IMR-90 (cell line): Measurements from ENCODE around the gene KCNQ5. TPM values are rescaled to one million over a fixed set of nuclear protein-coding genes. Genes with fewer than 3 reads are reported as not detected.

Source experiments
- ATAC-seq: fragments of 200-7000 bp; cut with Tn5 transposase; 2 replicates; pipeline ENCODE4 v1.9.1; 2020; ENCODE audit warnings: low read depth, mild to moderate bottlenecking, moderate library complexity
- BruUV-seq: library from RNA; stranded (reverse); fragments of 400-500 nt; replicated peaks from 2 replicates; lab custom pipeline; 2021; lab: Mats Ljungman, UMichigan
- CTCF ChIA-PET: fragments of 300-600 bp; formaldehyde crosslinking; extraction: SDS; loops from one replicate; lab custom pipeline; 2021; ENCODE audit warnings: antibody characterized with exemption; lab: Yijun Ruan, JAX
- POLR2A ChIA-PET: fragments of 300-600 bp; sonication (Branson Sonifier 250); formaldehyde crosslinking; loops from one replicate; lab custom pipeline; 2022; ENCODE audit warnings: antibody characterized with exemption; ENCODE audit not compliant: unreplicated experiment; lab: Charles Lee
- DNase-seq: peaks from one replicate; pipeline ENCODE4 v3.0.0; 2013
- H2AFZ ChIP-seq: replicated peaks from 2 replicates; pipeline ENCODE3; 2013; ENCODE audit warnings: low read length, mild to moderate bottlenecking; ENCODE audit not compliant: poor library complexity
- H2AK5ac ChIP-seq: 2 replicates; pipeline ENCODE4 v1.6.1; 2013; ENCODE audit warnings: low read depth, low read length, inconsistent platforms
- H2AK9ac ChIP-seq: replicated peaks from 2 replicates; pipeline ENCODE3; 2013; ENCODE audit warnings: mild to moderate bottlenecking, low read depth, low read length, moderate library complexity; ENCODE audit not compliant: poor library complexity
- H2BK120ac ChIP-seq: 2 replicates; pipeline ENCODE4 v1.6.1; 2013; ENCODE audit warnings: low read depth, low read length, inconsistent platforms
- H2BK15ac ChIP-seq: 3 replicates; pipeline ENCODE4 v1.6.1; 2013; ENCODE audit warnings: low read depth, low read length, inconsistent platforms
- H2BK20ac ChIP-seq: 2 replicates; pipeline ENCODE4 v1.6.1; 2013; ENCODE audit warnings: low read depth, mild to moderate bottlenecking, inconsistent platforms, low read length, moderate library complexity
- H2BK5ac ChIP-seq: 2 replicates; pipeline ENCODE4 v1.6.1; 2013; ENCODE audit warnings: mild to moderate bottlenecking, low read depth, low read length, inconsistent platforms; ENCODE audit not compliant: poor library complexity, severe bottlenecking
- H3K14ac ChIP-seq: replicated peaks from 2 replicates; pipeline ENCODE4 v1.6.1; 2013; ENCODE audit warnings: low read depth, low read length, inconsistent platforms
- H3K18ac ChIP-seq: 2 replicates; pipeline ENCODE4 v1.6.1; 2013; ENCODE audit warnings: low read depth, low read length, control low read depth
- H3K23ac ChIP-seq: 2 replicates; pipeline ENCODE4 v1.6.1; 2013; ENCODE audit warnings: low read depth, low read length, inconsistent platforms
- H3K27ac ChIP-seq: 2 replicates; pipeline ENCODE4 v1.5.1; 2013; ENCODE audit warnings: mild to moderate bottlenecking, control low read depth, low read length; ENCODE audit not compliant: insufficient read depth
- H3K27me3 ChIP-seq: 2 replicates; pipeline ENCODE4 v1.6.1; 2013; ENCODE audit warnings: low read length; ENCODE audit not compliant: control insufficient read depth, insufficient read depth
- H3K36me3 ChIP-seq: 2 replicates; pipeline ENCODE4 v1.6.1; 2013; ENCODE audit warnings: low read length, mixed read lengths; ENCODE audit not compliant: control insufficient read depth, insufficient read depth
- H3K4ac ChIP-seq: 2 replicates; pipeline ENCODE4 v1.6.1; 2013; ENCODE audit warnings: low read depth, low read length, inconsistent platforms
- H3K4me1 ChIP-seq: 2 replicates; pipeline ENCODE4 v1.6.1; 2013; ENCODE audit warnings: low read length, mixed read lengths; ENCODE audit not compliant: control insufficient read depth, insufficient read depth
- H3K4me2 ChIP-seq: 2 replicates; pipeline ENCODE4 v1.6.1; 2013; ENCODE audit warnings: low read depth, mild to moderate bottlenecking, control low read depth, low read length, moderate library complexity
- H3K4me3 ChIP-seq: 2 replicates; pipeline ENCODE4 v1.5.1; 2013; ENCODE audit warnings: low read depth, mild to moderate bottlenecking, control low read depth, low read length, moderate library complexity; ENCODE audit not compliant: insufficient read depth
- H3K56ac ChIP-seq: 2 replicates; pipeline ENCODE4 v1.6.1; 2013; ENCODE audit warnings: low read length, inconsistent platforms; ENCODE audit not compliant: insufficient read depth; ENCODE audit errors: extremely low read depth
- H3K79me1 ChIP-seq, 2 experiments: 2 replicates each; pipeline ENCODE4 v1.6.1; 2013; ENCODE audit warnings: low read length in 2 of 2, inconsistent platforms in 1 of 2, low read depth in 1 of 2
- H3K9ac ChIP-seq: 2 replicates; pipeline ENCODE4 v1.6.1; 2013; ENCODE audit warnings: low read depth, low read length, control low read depth
- H3K9me1 ChIP-seq: 2 replicates; pipeline ENCODE4 v1.6.1; 2013; ENCODE audit warnings: low read length, inconsistent platforms; ENCODE audit not compliant: insufficient read depth
- H3K9me3 ChIP-seq: 2 replicates; pipeline ENCODE4 v1.6.1; 2013; ENCODE audit warnings: low read length; ENCODE audit not compliant: control insufficient read depth, insufficient read depth
- H4K20me1 ChIP-seq: 2 replicates; pipeline ENCODE4 v1.6.1; 2013; ENCODE audit warnings: low read length, inconsistent platforms; ENCODE audit not compliant: insufficient read depth
- H4K5ac ChIP-seq: 2 replicates; pipeline ENCODE4 v1.6.1; 2013; ENCODE audit warnings: mild to moderate bottlenecking, low read depth, low read length, control low read depth
- H4K8ac ChIP-seq, 2 experiments: 2 replicates each; pipeline ENCODE4 v1.6.1; 2013; ENCODE audit warnings: low read depth in 2 of 2, low read length in 2 of 2, control low read depth in 1 of 2, inconsistent platforms in 1 of 2
- H4K91ac ChIP-seq: 2 replicates; pipeline ENCODE4 v1.6.1; 2013; ENCODE audit warnings: low read depth, low read length, inconsistent platforms; ENCODE audit not compliant: insufficient read depth
- CEBPB ChIP-seq: IDR thresholded peaks from 2 replicates; pipeline ENCODE4 v1.6.1; 2012; ENCODE audit warnings: low read depth, low read length, improper control_type of control experiment
- NFE2L2 ChIP-seq: fragments of 150-350 bp; IDR thresholded peaks from 2 replicates; pipeline ENCODE4 v1.6.1; 2016; ENCODE audit warnings: low read depth, mild to moderate bottlenecking, low read length
- WGBS, 2 experiments: methylation state at CpG; one replicate each; pipeline versions ENCODE4 v1.1.5 to v1.1.7; 2013; ENCODE audit warnings: missing lambda C conversion rate in 2 of 2; ENCODE audit not compliant: insufficient read length in 1 of 2; ENCODE audit errors: extremely low coverage in 2 of 2; 5-methylcytosine and 5-hydroxymethylcytosine counted together
- dilution Hi-C: fragments of 300-500 bp; cut with HindIII; formaldehyde crosslinking; loops from one replicate; pipeline ENCODE4 v1.14.3; 2018; ENCODE audit warnings: low sequenced_read_pairs; ENCODE audit not compliant: unreplicated experiment
- in situ Hi-C: fragments of 300-500 bp; cut with MboI; formaldehyde crosslinking; loops from 3 replicates; pipeline ENCODE4 v1.14.3; 2019; ENCODE audit warnings: low sequenced_read_pairs, inconsistent platforms, mixed read lengths
- intact Hi-C: fragments of 100-400 bp; cut with micrococcal nuclease; formaldehyde crosslinking; loops from 2 replicates; pipeline ENCODE4 v1.10.0; 2022
- polyA plus RNA-seq, 3 experiments: library from polyadenylated mRNA; depleted of rRNA; stranded (reverse); fragments of >200 nt; gene quantifications; 2 replicates each; pipeline ENCODE4 v1.2.3, GENCODE V29; 2012; ENCODE audit warnings: low replicate concordance in 1 of 3
- total RNA-seq: library from RNA; depleted of rRNA; stranded (reverse); fragments of >200 nt; gene quantifications from 2 replicates; pipeline ENCODE4 v1.2.3, GENCODE V29; 2012

Gene KCNQ5
- total and polyA plus RNA-seq, 2 of the 4 experiments (the other 2 are of a cell fraction), result 0.75 to 1.3 TPM

DNA sequence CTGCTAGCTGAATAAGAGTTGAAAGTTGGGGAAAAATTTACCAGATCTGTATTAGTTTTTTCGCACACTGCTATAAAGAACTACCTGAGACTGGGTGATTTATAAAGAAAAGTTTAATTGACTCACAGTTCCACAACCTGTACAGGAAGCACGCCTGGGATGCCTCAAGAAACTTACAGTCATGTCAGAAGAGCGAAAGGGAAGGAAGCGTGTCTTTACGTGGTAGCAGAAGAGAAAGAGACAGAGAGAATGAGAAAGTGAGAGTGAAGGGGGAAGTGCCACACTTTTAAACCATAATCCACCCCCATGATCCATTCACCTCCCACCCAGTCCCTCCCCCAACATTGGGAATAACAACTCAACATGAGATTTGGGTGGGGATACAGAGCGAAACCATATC, 523.8 kb downstream of the KCNQ5 start:
- H2BK120ac ChIP-seq, result no peak overlapping the region
- H3K27ac ChIP-seq, result no peak overlapping the region
- H3K27me3 ChIP-seq, result no peaks in the 10 kb centered on the region
- H3K79me1 ChIP-seq, result no peaks in the 10 kb centered on the region
- H2BK20ac ChIP-seq, result no peak overlapping the region
- no peak overlapping the region for H3K4ac ChIP-seq
- TF ChIP-seq NFE2L2, result no peak
- no peak for TF ChIP-seq CEBPB
- no peak overlapping the region for H3K4me2 ChIP-seq
- H2BK5ac ChIP-seq, result no peak overlapping the region
- H3K9ac ChIP-seq, result no peak overlapping the region
- CTCF ChIA-PET, result interaction anchor here (0.5 kb wide), 1 partner anchor 367 kb away, joined by 3 read pairs; no protein-coding TSS in a partner anchor
- H4K8ac ChIP-seq, result no peak overlapping the region
- POLR2A ChIA-PET, result no interaction called here
- H3K14ac ChIP-seq, result no peak overlapping the region
- H3K9me1 ChIP-seq, result no peaks in the 10 kb centered on the region
- H3K56ac ChIP-seq, result no peak overlapping the region
- H4K5ac ChIP-seq, result no peak overlapping the region
- no peak overlapping the region for H3K18ac ChIP-seq
- no peak overlapping the region for H4K91ac ChIP-seq
- intact Hi-C loops, result no loop called here
- H2AFZ ChIP-seq, result no peak overlapping the region
- no peaks in the 10 kb centered on the region for H4K20me1 ChIP-seq
- ATAC-seq (no peak), DNase-seq (no peak)
- in situ Hi-C loops, result no loop called here
- no peak overlapping the region for H2AK9ac ChIP-seq
- dilution Hi-C loops, result no loop called here
- no peaks in the 10 kb centered on the region for H3K36me3 ChIP-seq
- H3K4me3 ChIP-seq, result no peak overlapping the region
- no TSS peak for BruUV-seq
- H2AK5ac ChIP-seq, result no peak overlapping the region
- no peaks in the 10 kb centered on the region for H3K9me3 ChIP-seq
- no peak overlapping the region for H3K23ac ChIP-seq
- no CpG with 5 or more reads among the region's 6 CpGs for WGBS, 2 experiments
- H3K4me1 ChIP-seq, result no peaks in the 10 kb centered on the region
- H2BK15ac ChIP-seq, result no peak overlapping the region
